HCT116 (cell line): ENCODE data around the gene OR11H7. TPM values are rescaled to one million over a fixed set of nuclear protein-coding genes. Genes with fewer than 3 reads are reported as not detected.
"Not testable (repeated sequence)": the region's sequence is repeated elsewhere in the genome, so short reads cannot be mapped to it uniquely, and the experiment has no call there.

Experiments
- ATAC-seq: fragments of 200-7000 bp; cut with Tn5 transposase; 2 replicates; pipeline ENCODE4 v1.9.1; 2020; ENCODE audit warnings: mild to moderate bottlenecking, moderate library complexity
- BruUV-seq: library from RNA; stranded (reverse); fragments of 400-500 nt; replicated peaks from 2 replicates; lab custom pipeline; 2021; lab: Mats Ljungman, UMichigan
- CTCF ChIA-PET: fragments of 300-600 bp; sonication (Branson Sonifier 250); formaldehyde crosslinking; loops from one replicate; lab custom pipeline; 2021; ENCODE audit warnings: antibody characterized with exemption; lab: Charles Lee
- POLR2A ChIA-PET: fragments of 300-600, 350-600 bp; sonication (Branson Sonifier 250); formaldehyde crosslinking; loops from one replicate; lab custom pipeline; 2021; ENCODE audit warnings: antibody characterized with exemption; lab: Charles Lee
- RAD21 ChIA-PET, 2 experiments: fragments of 300-600 bp; sonication (Branson Sonifier 250); formaldehyde crosslinking; loops; one replicate each; lab custom pipeline; 2023; ENCODE audit warnings: low total read pairs in 2 of 2; ENCODE audit not compliant: uncharacterized antibody in 2 of 2, unreplicated experiment in 2 of 2, low non-redundant PET in 1 of 2; lab: Charles Lee
- DNase-seq: peaks from one replicate; pipeline ENCODE4 v3.0.0-alpha.2; 2010; ENCODE audit warnings: low read depth, low spot score
- H2AFZ ChIP-seq: fragments of 200-600 bp; shearing (Covaris generic), sonication (generic); 2 replicates; pipeline ENCODE4 v1.6.1; 2017; ENCODE audit warnings: low read depth, mixed run types, mixed read lengths, antibody characterized with exemption, low read length; ENCODE audit not compliant: poor library complexity, severe bottlenecking
- H3K27ac ChIP-seq: 2 replicates; pipeline ENCODE4 v1.5.1; 2012; ENCODE audit warnings: low read depth, low read length
- H3K27me3 ChIP-seq: fragments of 200-600 bp; sonication (generic); 2 replicates; pipeline ENCODE4 v1.6.1; 2016; ENCODE audit warnings: mixed run types, low read length, mixed read lengths; ENCODE audit not compliant: insufficient read depth
- H3K36me3 ChIP-seq, 2 experiments: fragments of 200-500 bp in 1 of 2; fragments of 200-600 bp in 1 of 2; sonication (Bioruptor generic) in 1 of 2; sonication (generic) in 1 of 2; 2 replicates each; pipeline versions ENCODE4 v1.5.1 to v1.6.1; 2014 to 2016; ENCODE audit warnings: low read length in 2 of 2, inconsistent platforms in 1 of 2, mixed read lengths in 1 of 2, mixed run types in 1 of 2; ENCODE audit not compliant: insufficient read depth in 2 of 2, control insufficient read depth in 1 of 2
- H3K4me1 ChIP-seq, 2 experiments: fragments of 200-600 bp in 1 of 2; sonication (generic) in 1 of 2; 2 replicates each; pipeline versions ENCODE4 v1.5.1 to v1.6.1; 2012 to 2017; ENCODE audit warnings: low read length in 2 of 2, inconsistent platforms in 1 of 2, mild to moderate bottlenecking in 1 of 2, mixed read lengths in 1 of 2, mixed run types in 1 of 2, moderate library complexity in 1 of 2; ENCODE audit not compliant: insufficient read depth in 2 of 2, control insufficient read depth in 1 of 2
- H3K4me2 ChIP-seq: fragments of 200-600 bp; sonication (generic); 2 replicates; pipeline ENCODE4 v1.6.1; 2017; ENCODE audit warnings: mixed run types, low read length, mixed read lengths
- H3K4me3 ChIP-seq, 2 experiments: fragments of 200-600 bp in 1 of 2; sonication (generic) in 1 of 2; replicated peaks in 1 of 2; 2 replicates each; pipeline ENCODE4 v1.5.1; 2011 to 2016; ENCODE audit warnings: low read length in 2 of 2, control low read depth in 1 of 2, low read depth in 1 of 2, mild to moderate bottlenecking in 1 of 2, mixed read lengths in 1 of 2, mixed run types in 1 of 2
- H3K79me2 ChIP-seq: fragments of 200-600 bp; sonication (generic); 2 replicates; pipeline ENCODE4 v1.6.1; 2017; ENCODE audit warnings: mild to moderate bottlenecking, mixed run types, low read length, moderate library complexity, mixed read lengths; ENCODE audit not compliant: insufficient read depth
- H3K9ac ChIP-seq: fragments of 200-600 bp; sonication (generic); 2 replicates; pipeline ENCODE4 v1.6.1; 2016; ENCODE audit warnings: low read length, mixed read lengths
- H3K9me2 ChIP-seq: fragments of 200-600 bp; sonication (generic), shearing (Covaris generic); 2 replicates; pipeline ENCODE4 v1.6.1; 2017; ENCODE audit warnings: mixed run types, mild to moderate bottlenecking, moderate library complexity; ENCODE audit not compliant: insufficient read depth
- H3K9me3 ChIP-seq, 2 experiments: fragments of 200-500 bp in 1 of 2; fragments of 200-600 bp in 1 of 2; sonication (Bioruptor generic) in 1 of 2; sonication (generic) in 1 of 2; 2 replicates each; pipeline ENCODE4 v1.6.1; 2014 to 2017; ENCODE audit warnings: low read length in 2 of 2, mixed read lengths in 2 of 2, inconsistent platforms in 1 of 2, low read depth in 1 of 2, mild to moderate bottlenecking in 1 of 2, mixed run types in 1 of 2, moderate library complexity in 1 of 2; ENCODE audit not compliant: control insufficient read depth in 1 of 2, insufficient read depth in 1 of 2
- H4K20me1 ChIP-seq: fragments of 200-600 bp; sonication (generic), shearing (Covaris generic); 2 replicates; pipeline ENCODE4 v1.6.1; 2017; ENCODE audit warnings: mixed run types, mild to moderate bottlenecking, moderate library complexity; ENCODE audit not compliant: insufficient read depth
- EGR1 ChIP-seq: IDR thresholded peaks from 2 replicates; pipeline ENCODE4 v1.6.1; 2012; ENCODE audit warnings: low read depth
- ELF1 ChIP-seq: IDR thresholded peaks from 2 replicates; pipeline ENCODE4 v1.6.1; 2012; ENCODE audit warnings: low read depth, borderline replicate concordance
- EZH2 ChIP-seq: fragments of 200-600 bp; sonication (generic); IDR thresholded peaks from 2 replicates; pipeline ENCODE4 v1.6.1; 2017; ENCODE audit warnings: antibody characterized with exemption, mixed run types
- EZH2phosphoT487 ChIP-seq: fragments of 200-600 bp; IDR thresholded peaks from 2 replicates; pipeline ENCODE4 v1.6.1; 2018; ENCODE audit warnings: antibody characterized with exemption, borderline replicate concordance
- FOSL1 ChIP-seq: IDR thresholded peaks from 2 replicates; pipeline ENCODE4 v1.6.1; 2012; ENCODE audit warnings: low read depth
- JUND ChIP-seq: IDR thresholded peaks from 2 replicates; pipeline ENCODE4 v1.6.1; 2012
- REST ChIP-seq: IDR thresholded peaks from 2 replicates; pipeline ENCODE4 v1.6.1; 2012; ENCODE audit warnings: low read depth
- SP1 ChIP-seq: IDR thresholded peaks from 2 replicates; pipeline ENCODE4 v1.6.1; 2012; ENCODE audit warnings: low read depth
- TCF7L2 ChIP-seq: IDR thresholded peaks from 2 replicates; pipeline ENCODE4 v1.7.0; 2011; ENCODE audit warnings: borderline replicate concordance, inconsistent platforms; ENCODE audit not compliant: insufficient read depth, insufficient read length; ENCODE audit errors: extremely low read depth
- YY1 ChIP-seq: IDR thresholded peaks from 2 replicates; pipeline ENCODE4 v1.6.1; 2011; ENCODE audit warnings: low read length, low read depth, moderate library complexity, mild to moderate bottlenecking; ENCODE audit not compliant: insufficient replicate concordance; ENCODE audit errors: extremely low read depth
- ZBTB33 ChIP-seq: IDR thresholded peaks from 2 replicates; pipeline ENCODE4 v1.6.1; 2011; ENCODE audit warnings: mild to moderate bottlenecking, low read length, moderate library complexity; ENCODE audit not compliant: insufficient replicate concordance; ENCODE audit errors: extremely low read depth
- ZFX ChIP-seq: fragments of 450-650 bp; IDR thresholded peaks from 2 replicates; pipeline ENCODE4 v1.6.1; 2017
- intact Hi-C: fragments of 100-400 bp; cut with micrococcal nuclease; formaldehyde crosslinking; loops from 2 replicates; pipeline ENCODE4 v1.10.0; 2022
- total RNA-seq: library from RNA; stranded (reverse); gene quantifications from one replicate; pipeline ENCODE4 v1.2.1, GENCODE V29; 2021; ENCODE audit not compliant: unreplicated experiment

The OR11H7 gene
- total RNA-seq, 1 experiment from 2014 or later = not detected

GRCh38 chr14:20278414-20278813 is 49.6 kb downstream of the OR11H7 start:
- H3K27ac ChIP-seq = no peak overlapping the region
- H2AFZ ChIP-seq = no peak overlapping the region
- H3K9ac ChIP-seq = no peak overlapping the region
- ChIA-PET CTCF (interaction anchor here (0.9 kb wide), 1 partner anchor 55 kb away, joined by 3 read pairs; no protein-coding TSS in a partner anchor), RAD21 (no interaction called here), POLR2A (no interaction called here)
- no peaks in the 10 kb centered on the region for H4K20me1 ChIP-seq
- no peak overlapping the region for H3K4me2 ChIP-seq
- no peaks in the 10 kb centered on the region for H3K9me2 ChIP-seq
- TF ChIP-seq REST (no peak), SP1 (no peak), FOSL1 (no peak), EZH2phosphoT487 (no peak), ZBTB33 (no peak), TCF7L2 (no peak), EZH2 (no peak), ELF1 (no peak), JUND (no peak), YY1 (no peak), ZFX (no peak), EGR1 (no peak)
- no peaks in the 10 kb centered on the region for H3K36me3 ChIP-seq
- H3K4me3 ChIP-seq = no peak overlapping the region
- BruUV-seq = no TSS peak
- DNase-seq (no peak), ATAC-seq (no peak)
- peaks cover 0 to 3% of the 10 kb centered on the region in 2 experiments; a peak in 2 of 4 replicates for H3K9me3 ChIP-seq
- H3K27me3 ChIP-seq = no peaks in the 10 kb centered on the region
- intact Hi-C loops = no loop called here
- 0 out of 4 replicates have a peak, but pooled peaks cover 0 to 3% of the 10 kb centered on the region in 2 experiments for H3K4me1 ChIP-seq
- H3K79me2 ChIP-seq = no peaks in the 10 kb centered on the region

- ATAC-seq, H4K20me1 ChIP-seq, BruUV-seq, H3K4me1 ChIP-seq, H2AFZ ChIP-seq, H3K9ac ChIP-seq, H3K27me3 ChIP-seq, H3K36me3 ChIP-seq, H3K27ac ChIP-seq, H3K9me3 ChIP-seq, H3K9me2 ChIP-seq, intact Hi-C loops, POLR2A ChIA-PET, CTCF ChIA-PET, DNase-seq, H3K4me3 ChIP-seq, RAD21 ChIA-PET, H3K79me2 ChIP-seq, H3K4me2 ChIP-seq: not testable (repeated sequence)
Measured at GRCh38 chr14:20280265-20280664, 51.5 kb downstream of the OR11H7 start.
